ENCODE measurements around the gene JUNB.

DNA sequence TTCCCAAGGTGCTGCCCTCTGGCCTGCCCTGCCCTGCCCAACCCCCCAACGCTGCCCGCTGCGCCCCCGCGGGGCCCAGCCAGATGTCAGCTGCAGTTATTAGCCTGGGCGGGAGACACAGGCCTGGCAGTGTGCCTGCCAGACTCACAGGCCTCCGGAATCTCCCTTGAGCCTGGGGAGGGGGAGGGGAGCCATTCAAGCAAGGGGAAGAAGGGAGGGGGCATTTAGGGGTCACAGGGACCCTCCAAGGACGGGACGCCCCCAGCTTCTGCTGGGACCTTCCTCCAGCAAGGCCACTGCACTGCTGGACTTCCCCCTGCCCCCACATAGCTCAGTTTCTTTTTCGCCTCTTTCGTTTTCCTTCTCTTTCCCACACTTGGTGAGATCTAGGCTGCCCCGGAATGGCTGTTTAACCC lies 2.6 kb upstream of the JUNB start:
- no peak for TF ChIP-seq EP300 (IDR thresholded peaks at IDR 0.05)
- peak in 3 of 4 donors; percentile 37 to 69 (median 45) for TF ChIP-seq POLR2AphosphoS5 (IDR thresholded peaks at IDR 0.05)

Measured in sigmoid colon (tissue), 4 donors.